ENCODE data around the gene LAPTM5.

- TF ChIP-seq MAX (IDR thresholded peaks at IDR 0.05; ENCODE audit: low read depth, low read length), result no peak
- no peak for TF ChIP-seq POLR2A (IDR thresholded peaks at IDR 0.05; ENCODE audit: extremely low read depth, insufficient read length)
Observed at GRCh38 chr1:30715216-30715615, 42.4 kb downstream of the LAPTM5 start.
